ENCODE measurements around the gene ARHGAP6.
A peak's percentile ranks its signal among the peaks of the same experiment; 100 is the strongest.
"Not testable (repeated sequence)": the region's sequence is repeated elsewhere in the genome, so short reads cannot be mapped to it uniquely, and the experiment has no call there.

The ARHGAP6 gene

DNA sequence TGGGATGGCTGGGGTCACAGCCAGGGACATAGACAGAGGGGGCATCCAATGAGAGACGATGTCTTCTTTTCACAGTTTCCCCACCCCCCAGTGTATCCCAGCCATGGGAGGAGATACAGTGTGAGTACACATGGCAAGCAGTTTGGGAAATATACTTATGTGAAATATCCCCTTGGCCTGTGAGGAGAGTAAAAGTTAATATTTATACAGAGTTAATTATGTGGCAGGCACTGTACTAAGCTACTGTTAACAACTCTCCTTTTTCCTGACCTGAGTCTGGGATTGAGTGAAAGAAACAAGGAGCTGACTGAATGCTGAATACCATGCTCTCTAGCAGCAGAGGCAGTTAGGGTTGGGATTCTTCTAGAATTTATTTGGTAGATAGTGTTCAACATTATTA, 519.3 kb downstream of the ARHGAP6 start:
- no peak for DNase-seq

DNA sequence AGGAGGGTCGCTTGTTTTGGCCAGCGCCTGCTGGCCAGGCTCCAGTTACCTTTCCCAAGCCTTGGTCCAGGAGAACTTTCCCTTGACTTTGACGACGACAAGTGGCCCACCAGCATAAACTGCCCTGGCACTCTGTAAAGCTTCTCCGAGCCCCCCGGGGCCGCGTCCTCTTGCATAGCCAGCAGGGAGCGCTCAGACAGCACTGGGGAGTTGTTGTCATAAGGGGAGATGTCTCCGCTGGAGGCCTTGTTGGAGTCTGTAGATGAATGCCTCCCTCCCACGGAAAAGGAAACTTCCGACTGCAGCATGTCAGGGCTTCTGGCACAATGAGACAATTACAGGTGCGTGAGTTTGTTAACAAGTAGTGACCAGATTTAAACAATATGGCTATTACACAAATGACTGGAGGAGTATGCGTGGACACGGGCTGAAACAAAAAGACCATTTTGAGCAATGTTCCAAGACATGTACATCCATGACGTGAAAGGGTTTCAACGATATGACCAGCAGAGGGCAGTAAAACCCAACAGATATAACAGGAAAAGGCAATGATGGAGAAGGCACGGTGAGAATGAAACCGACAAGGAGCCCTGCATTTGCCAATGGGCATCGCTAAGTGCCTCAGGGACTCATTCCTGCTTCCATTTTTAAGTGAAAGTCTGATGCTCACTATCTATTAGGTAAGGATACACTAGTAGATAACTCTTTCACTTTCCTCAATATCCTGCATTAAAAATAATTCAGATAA, 521.6 kb downstream of the ARHGAP6 start:
- peak; percentile 17 for DNase-seq

DNA sequence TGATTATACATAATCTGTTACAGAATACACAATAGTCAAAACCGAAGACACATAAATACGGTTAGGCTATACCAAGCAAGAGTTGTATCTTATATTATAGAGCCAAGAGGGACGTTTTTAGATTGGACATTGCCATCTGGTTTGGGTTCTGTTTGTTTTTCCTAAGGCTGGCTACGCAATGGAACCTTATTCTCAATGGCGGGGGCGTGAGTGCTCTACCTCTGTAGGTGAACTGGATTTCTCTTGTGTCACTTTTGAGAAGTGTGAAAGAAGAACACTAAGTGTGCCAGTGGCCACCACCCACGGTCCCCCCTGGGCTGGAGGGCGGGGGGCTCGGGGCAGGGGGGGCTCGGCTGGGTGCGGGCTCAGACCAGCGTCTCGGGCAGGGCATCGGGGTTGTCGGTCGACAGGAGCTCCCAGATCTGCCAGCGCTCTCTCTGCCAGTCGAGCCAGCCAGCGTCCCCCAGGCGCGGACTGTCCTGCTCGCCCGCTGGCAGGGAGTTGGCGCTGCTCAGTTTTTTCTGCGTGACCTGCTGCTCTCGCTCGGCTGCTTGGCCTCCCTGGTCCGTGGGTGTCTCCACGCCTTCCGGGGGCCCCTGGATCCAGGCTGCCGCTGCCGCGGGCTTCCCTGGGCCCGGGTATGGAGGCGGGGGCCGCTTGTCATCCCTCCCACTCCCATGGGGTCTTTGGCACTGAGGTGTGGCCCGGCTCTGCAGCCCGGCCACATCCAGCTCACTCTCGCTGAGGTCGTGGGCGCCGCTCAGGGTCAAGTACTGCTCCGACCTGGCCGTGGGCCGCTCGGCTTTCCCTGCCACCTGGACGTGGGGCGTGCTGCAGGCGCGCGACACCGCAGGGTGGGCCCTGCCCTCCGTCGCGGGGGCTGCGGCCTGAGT, 527.0 kb downstream of the ARHGAP6 start:
- no peak for DNase-seq

DNA sequence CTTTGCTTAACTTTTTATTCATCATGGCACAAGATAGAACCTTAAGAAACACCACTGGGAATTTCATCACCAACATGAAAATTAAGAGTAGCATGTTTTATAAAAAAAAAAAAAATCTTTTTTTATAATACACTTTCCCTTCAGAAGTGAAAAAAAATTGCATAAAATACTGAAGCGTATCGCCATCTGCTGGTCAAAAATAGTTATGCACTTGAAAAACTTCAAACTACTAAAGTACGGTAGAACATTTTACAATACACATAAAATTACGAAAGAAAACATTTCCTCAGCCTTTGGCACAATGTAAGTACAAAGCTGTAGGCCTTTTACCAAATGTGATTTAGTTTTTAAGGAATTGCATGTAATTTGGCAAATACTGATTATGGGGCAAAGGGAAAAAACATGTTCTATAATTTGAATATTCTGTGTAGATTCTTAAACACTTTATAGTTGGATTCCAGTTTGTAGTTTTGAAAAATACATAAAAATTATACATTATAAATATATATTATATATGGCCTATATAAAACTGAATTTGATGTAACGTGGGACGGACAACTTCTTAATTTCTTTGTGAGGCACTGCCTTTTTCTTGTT, 528.1 kb downstream of the ARHGAP6 start:
- DNase-seq: no peak

DNA sequence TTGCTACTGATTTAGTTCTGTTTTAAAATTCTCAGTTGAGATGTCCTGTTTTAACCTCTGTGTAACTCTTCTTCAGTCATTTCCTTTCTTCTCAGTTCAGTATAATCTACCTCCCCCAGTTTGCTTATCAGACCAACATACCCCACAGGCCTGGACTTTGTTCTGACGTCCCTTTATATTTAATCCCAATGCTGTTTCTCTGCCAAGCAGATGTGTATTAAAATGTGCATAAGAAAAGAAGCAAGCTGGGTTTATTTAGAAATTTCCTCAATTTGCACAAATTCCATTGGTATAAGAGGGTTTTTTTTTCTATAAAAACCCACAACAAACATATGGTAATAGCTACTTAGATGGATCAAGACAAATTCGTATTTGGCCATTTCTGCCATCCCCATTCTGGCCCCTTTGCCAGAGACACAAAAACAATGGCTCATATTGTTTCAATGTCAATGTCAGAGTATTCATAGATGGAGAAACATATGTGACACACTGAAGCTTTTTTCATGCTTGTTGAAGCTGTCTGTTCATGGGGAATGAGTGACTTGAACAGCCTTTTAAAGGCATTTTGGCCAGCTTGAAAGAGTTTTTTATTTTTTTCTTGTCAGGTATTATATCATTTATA, 530.0 kb downstream of the ARHGAP6 start:
- DNase-seq: no peak

DNA sequence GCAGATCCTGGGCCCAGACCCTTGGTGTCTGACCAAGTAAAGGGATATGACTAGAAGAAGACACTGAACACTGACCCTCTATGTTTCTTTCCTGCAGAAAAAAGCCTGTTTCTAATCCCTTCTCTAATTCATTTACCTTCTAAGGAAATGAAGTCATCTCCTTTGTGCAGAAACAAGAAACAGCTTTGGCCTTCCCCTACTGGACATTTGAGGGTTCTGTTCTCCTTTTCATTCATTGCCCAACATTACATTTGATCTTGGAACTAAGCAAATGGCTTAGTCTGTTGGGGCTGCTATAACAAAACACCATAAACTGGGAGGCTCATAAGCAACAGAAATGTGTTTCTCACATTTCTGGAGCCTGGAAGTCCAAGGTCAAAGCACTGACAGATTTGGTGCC, 534.6 kb downstream of the ARHGAP6 start:
- no peak for DNase-seq

DNA sequence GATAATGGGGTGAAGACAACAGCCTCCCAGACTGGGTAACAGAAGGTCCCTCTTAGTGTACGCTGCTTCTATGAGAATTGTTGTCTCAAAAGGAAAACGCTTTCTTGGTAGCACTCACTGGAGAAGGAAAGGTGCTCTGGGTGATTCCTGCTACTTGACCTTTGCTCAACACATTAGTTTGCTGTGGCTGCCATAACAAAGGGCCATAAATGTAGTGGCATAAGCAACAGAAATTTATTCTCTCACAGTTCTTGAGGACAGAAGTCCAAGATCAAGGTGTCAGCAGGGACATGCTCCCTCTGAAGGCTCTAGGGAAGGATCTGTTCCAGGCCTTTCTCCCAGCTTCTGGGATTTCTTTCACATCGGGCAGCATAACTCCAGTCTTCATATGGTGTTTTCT, 535.6 kb downstream of the ARHGAP6 start:
- no peak for DNase-seq

DNA sequence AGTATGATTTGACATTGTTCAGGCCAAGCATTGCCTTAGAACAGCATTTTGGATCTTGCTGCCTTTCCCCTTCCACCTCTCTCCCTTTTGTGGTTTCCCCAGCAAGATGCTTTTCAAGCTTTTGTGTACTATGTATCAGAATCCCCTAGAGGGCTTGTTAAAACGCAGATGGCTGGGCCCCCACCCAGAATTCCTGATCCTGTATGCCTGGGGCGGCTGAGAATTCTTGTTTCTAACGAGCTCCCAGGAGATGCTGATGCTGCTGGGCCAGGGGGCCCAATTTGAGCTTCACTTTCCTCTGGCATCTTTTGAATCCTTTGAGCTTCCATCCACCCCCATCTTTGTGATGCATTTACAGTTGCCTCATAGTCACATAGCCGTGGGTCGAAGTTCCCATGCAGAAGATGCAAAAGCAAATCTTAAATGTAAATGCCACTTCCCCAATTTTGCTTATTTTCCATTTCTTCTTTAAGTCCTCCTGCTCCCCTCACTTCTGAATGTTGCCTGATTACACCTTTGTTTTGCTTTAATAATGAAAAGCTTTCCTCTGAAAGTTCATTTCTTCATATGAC, 536.1 kb downstream of the ARHGAP6 start:
- DNase-seq: no peak

DNA sequence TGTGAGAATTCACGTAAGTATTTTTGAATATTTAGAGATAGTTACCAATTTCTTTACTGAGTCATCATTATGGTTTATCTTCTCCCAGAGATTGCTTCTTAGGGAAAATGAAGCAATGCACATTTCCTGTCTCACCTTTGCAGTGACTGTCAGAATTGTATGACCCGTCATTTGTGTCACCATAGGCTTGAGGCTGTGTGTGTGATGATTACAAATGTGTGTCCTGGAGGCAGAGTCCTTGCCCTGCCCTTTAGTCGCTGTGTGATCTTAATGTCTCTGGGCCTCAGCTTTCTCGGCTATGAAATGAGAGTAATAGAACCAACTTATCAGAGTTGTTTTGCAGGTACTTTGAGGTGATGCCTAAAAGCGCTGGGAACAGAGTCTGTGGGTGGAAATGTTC, 540.7 kb downstream of the ARHGAP6 start:
- no peak for DNase-seq

DNA sequence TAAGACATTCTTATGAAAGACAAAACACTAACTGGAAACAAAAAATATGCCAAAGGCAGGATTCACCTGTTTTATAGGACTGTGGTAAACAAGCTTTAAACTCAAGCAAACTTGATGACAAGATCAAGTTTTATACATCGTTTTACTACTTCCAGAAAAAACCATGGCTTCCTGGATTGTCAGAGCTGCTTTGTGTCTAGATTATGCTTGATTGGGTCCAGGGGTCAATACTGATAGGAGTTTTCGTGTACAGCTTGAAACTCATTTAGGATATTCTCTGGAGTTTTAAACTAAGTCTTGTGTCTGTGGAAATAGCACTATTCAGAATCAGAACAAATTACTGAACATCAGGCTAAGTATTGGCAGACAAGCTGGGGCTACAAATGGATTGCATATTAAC, 541.6 kb downstream of the ARHGAP6 start:
- no peak for DNase-seq

DNA sequence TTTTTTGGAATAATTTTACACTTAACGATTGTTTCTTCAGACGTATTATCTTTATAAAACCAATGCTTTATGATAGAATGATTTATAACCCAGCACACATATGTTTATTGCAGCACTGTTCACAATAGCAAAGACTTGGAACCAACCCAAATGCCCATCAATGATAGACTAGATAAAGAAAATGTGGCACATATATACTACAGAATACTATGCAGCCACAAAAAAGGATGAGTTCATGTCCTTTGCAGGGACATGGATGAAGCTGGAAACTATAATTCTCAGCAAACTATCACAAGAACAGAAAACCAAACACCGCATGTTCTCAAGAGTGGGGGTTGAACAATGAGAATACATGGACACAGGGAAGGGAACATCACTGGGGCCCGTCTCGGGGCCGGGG, 542.6 kb downstream of the ARHGAP6 start:
- DNase-seq: not testable (repeated sequence)

DNA sequence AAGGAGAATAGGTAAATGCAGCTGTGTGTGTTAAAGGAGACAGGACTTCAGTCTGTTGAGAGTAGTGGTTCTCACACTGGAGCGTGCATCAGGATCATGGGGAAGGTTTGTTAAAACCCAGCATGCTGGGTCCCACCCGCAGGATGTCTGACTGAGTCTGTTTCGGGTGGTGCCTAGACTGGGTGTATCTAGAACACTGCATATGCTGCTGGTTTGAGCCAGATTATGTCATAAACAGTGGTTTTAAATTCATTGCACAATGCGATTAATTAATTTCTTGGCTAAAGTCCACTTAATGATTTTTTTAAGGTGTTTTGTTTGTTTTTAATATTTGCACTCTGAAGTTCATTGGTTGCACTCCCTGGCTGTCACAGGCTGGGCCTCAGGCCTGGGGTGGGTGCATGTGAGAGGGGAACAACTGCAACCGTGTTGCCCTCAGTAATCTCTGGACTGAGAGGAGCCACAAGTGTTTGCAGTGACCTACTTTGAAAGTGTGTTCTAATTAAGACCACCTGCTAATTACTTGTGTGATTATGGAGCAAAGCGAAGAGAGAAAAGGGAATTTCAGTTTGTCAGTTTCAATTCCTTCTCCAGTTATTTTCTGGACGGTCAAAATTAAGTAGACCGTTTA, 546.3 kb downstream of the ARHGAP6 start:
- DNase-seq: no peak

DNA sequence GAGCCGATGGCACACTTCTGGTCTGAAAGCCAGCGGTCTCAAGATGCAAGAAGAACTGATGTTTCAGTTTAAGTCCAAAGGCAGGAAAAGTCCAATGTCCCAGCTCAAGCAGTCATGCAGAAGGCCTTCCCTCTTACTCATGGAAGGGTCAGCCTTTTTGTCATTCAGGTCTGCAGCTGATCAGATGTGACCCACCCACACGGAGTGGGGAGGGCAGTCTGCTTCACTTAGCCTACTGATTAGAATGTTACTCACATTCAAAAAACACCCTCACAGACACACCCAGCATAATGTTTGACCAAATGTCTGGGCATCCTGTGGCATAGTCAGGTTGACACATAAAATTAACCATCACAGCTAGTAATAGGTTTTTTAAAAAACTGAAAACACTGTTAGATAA, 548.0 kb downstream of the ARHGAP6 start:
- DNase-seq: no peak

DNA sequence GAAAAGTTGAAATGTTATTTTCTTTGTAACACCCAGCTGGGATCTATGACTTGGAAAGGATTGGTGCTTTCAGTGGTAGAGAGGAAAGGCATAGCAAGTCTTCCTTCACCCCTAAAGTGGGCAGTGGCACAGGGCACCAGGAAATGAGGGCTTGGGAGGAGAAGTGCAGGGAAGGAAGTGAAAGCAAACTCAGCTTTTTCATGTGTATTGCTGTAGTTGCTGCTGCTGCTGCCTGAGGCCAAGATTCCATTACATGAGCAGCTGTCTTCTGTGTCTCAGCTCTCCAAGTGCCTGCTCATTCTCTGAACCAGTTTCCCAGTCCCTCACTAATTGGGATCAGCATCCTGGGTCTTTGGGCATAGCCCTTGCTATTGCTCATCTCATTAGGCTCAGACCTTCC, 552.0 kb downstream of the ARHGAP6 start:
- no peak for DNase-seq

DNA sequence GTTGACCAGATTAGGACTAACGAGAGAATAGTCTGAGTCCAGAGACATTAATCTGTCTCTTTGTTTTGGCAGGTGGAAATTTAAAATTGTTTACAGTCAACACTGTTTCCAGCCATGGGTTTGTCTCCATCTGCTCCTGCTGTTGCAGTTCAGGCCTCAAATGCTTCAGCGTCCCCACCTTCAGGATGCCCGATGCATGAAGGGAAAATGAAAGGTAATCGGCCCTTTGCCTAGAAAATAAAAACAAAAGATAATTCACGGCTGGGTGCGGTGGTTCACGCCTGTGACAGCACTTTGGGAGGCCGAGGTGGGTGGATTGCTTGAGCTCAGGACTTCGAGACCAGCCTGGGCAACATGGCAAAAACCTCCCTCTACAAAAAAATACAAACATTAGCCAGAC, 553.8 kb downstream of the ARHGAP6 start:
- no peak for DNase-seq

DNA sequence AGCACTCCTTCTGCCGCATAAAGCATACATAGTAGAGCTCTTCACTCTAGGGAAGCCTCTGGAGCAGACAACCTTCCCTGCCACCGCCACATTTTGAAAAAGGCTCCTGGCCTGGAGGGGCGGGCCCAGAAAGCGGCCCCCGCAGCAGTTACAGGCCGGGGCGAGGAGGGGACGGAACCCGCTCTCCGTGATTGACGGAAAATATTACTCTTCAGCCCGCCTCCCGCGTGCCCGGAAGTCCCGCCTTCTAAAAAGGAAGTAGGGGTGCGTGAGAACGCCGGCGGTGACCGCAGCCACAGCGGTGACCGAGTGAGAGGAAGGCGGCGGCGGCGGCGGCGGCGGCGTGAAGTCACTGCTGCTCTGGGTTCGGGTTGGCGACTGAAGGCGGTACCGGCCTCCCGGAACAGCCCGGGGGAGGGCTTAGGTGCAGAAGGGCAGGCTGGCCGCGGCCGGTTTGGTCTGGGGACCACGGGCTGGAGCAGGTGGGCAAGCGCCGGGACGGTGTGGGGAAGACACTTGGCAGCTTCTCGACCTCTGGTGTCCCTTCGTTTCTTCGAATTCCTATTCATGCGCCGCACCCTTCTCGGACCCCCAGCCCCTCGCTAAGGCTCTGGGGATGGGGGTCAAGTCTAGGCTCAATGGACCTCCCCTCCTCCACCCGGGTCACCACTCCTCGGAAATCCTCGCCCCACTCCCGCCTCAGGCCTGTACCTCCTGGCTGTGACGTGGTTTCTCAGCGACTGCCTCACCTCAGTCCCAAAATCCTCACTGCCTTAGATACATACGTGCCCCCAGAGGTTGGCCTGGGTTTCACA, 554.5 kb downstream of the ARHGAP6 start, which contains the start of gene HCCS:
HCCS (plus strand) TSS at position 296 of the 815 bp plus-strand sequence. CDS start 729 bp downstream, outside the sequence.
- DNase-seq: peak; percentile 72

DNA sequence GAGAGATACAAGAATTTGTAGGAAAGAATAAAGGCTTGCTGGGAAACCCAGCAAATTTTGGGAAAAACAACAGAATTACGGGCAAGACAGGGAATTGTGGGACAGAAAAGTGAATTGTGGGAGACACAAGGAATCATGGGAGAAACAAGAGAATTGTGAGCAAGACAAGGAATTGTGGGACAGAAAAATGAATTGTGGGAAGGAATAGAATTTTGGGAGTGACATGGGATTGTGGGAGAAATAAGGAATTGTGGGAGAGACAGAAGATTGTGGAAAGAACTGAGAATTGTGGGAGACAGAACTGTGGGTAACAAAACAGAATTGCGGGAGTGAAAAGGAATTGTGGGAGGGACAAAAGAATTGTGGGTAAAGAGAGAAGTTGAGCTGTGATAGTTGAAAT, 555.8 kb downstream of the ARHGAP6 start:
- no peak for DNase-seq

DNA sequence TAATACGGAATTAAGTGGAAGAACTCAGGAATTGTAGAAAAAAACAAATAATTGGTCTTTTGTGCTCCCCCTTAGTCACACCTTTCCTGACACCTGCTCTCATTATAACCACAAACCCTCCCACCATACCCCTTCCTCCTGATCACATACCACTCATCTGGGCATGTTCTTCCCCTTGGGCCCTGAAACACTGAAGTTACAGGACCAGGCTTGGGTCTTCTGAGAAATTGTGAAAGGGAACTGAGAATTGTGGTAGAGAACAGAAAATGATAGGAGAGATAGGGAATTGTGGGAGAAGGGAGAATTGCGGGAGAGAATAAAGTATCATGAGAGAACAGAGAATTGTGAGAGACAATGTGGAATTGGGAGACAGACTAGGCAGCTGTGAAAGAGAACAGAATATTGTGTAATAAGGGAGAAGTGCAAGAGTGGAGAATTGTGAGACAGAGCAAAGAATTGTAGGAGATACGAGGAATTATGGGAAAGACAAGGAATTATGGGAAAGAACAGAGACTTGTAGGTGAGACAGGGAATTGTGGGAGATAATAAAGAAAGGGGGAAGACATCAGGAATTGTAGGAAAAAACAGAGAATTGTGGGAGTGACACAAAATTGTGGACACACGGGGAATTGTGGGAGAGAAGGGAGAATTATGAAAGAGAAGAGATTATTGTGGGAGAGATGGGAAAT, 557.3 kb downstream of the ARHGAP6 start:
- no peak for DNase-seq

DNA sequence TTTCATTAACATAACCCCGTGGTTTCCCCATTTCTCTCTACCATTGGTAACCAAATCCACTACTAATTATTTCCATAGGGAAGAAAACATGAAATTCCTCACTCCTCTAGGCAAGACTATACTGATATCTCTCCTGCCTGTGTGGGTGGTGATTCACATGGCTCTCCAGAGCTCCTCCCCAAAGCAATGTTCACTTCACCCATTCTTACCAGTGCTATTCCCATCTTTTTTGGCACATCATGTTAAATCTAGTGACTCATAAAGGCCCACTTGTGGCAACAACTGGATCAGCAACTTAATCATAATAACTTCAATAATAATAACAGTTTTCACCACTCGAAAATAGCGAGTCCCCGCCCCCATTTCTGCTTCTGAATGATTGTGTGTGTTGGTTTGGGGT, 560.6 kb downstream of the ARHGAP6 start:
- DNase-seq: no peak

DNA sequence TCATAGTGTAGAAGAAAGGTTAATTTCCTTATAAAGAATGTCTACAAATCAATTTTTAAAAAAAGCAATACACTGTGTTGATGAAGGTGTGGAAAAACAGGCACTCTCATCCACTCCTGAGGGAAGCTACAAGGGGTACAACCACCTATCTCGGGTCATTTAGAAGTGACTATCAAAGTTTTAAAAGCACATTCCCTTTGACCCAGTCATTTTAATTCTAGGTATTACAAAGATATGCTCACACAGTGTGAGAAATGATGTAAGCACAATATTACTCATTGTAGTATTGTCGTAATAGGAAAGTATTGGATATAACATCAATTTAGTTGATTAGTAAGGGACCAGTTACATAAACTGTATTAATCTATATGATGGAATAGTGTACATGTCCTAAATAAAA, 562.0 kb downstream of the ARHGAP6 start:
- no peak for DNase-seq
